ENCODE measurements around the gene BRD9. TPM values are rescaled to one million over a fixed set of nuclear protein-coding genes. Genes with fewer than 3 reads are reported as not detected.
"Not testable (repeated sequence)": the region's sequence is repeated elsewhere in the genome, so short reads cannot be mapped to it uniquely, and the experiment has no call there.

Gene BRD9
- total RNA-seq = 10 to 100 TPM; 27.6 to 42.9 TPM
- long read RNA-seq, transcript BRD9-202 (16 exons, 2,156 nt) = major isoform, 9 of 22 reads
- long read RNA-seq, partial matches to known transcripts = 5 of 22 reads
- long read RNA-seq, other reads (novel, unspliced or antisense) = 8 of 22 reads

DNA sequence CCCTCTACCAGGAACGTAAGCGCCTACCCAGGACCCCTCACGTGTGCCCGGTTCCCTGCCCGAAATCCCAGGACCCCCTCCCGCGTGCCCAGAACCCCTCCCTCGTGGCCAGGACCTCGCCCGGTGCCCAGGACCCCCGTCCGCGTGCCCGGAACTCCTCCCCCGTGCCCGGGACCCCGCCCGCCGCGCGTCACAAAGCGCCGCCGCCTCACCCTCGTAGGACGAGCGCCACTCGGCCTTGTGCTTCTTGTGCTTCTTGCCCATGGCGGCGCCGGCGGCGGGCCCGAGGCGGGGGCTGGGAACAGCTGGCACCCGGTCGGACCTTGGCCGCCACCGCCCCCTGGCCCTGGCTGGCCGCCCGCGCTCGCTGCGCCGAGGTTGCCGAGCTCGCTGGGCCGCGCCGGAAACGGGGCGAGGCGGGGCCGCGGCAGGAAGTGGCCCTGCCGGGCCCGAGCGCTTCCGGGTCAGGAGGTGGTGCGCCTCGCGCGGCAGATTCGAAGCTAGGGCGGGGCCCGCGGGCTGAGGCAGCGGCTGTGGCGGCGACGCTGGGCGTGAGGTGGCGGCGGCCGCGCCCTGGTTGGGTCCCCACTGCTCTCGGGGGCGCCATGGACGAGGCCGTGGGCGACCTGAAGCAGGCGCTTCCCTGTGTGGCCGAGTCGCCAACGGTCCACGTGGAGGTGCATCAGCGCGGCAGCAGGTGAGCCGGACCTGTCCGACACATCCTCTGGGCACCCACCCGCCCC is at the start of gene BRD9, which contains the start of gene TRIP13:
TSS of gene BRD9 (minus strand) at position 408 of the 743 bp plus-strand sequence. CDS start at position 264, 144 bp downstream.
TSS of gene TRIP13 (plus strand) at position 491 of the 743 bp plus-strand sequence. CDS start at position 606, 115 bp downstream.
- peak; percentile 85 to 88 for DNase-seq
- intact Hi-C loops (cut with DNase I, micrococcal nuclease) = no loop called here
- peak; percentile 90 for ATAC-seq

DNA sequence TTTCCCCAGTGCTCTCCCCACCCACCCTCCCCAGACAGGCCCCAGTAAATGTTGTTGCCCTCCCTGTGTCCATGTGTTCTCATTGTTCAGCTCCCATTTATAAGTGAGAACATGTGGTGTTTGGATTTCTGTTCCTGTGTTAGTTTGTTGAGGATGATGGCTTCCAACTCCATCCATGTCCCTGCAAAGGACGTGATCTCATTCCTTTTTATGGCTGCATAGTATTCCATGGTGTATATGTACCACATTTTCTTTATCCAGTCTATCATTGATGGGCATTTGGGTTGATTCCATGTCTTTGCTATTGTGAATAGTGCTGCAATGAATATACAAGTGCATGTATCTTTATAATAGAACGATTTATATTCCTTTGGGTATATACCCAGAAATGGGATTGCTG is 48.1 kb upstream of the BRD9 start:
- ATAC-seq; intact Hi-C loops (cut with DNase I, micrococcal nuclease); DNase-seq: not testable (repeated sequence)

DNA sequence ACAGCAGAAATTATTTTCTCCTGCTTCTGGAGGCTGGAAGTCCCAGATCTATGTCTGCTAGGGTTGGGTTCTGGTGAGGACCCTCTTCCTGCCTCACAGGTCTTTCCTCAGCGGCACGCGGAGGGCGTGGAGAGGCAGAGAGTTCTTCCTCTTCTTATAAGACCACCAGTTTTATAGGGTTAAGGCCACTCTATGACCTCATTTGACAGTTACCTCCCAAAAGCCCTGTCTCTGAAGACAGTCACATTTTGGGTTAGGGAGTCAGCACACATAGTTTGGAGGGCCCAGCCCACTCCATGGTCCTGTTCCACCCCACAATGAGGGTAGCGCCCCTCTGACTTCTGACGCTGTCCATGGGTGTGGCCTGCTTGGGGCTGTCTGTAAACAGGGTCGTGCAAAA is 46.8 kb upstream of the BRD9 start:
- no peak for DNase-seq
- no peak for ATAC-seq
- intact Hi-C loops (cut with DNase I, micrococcal nuclease) = no loop called here

DNA sequence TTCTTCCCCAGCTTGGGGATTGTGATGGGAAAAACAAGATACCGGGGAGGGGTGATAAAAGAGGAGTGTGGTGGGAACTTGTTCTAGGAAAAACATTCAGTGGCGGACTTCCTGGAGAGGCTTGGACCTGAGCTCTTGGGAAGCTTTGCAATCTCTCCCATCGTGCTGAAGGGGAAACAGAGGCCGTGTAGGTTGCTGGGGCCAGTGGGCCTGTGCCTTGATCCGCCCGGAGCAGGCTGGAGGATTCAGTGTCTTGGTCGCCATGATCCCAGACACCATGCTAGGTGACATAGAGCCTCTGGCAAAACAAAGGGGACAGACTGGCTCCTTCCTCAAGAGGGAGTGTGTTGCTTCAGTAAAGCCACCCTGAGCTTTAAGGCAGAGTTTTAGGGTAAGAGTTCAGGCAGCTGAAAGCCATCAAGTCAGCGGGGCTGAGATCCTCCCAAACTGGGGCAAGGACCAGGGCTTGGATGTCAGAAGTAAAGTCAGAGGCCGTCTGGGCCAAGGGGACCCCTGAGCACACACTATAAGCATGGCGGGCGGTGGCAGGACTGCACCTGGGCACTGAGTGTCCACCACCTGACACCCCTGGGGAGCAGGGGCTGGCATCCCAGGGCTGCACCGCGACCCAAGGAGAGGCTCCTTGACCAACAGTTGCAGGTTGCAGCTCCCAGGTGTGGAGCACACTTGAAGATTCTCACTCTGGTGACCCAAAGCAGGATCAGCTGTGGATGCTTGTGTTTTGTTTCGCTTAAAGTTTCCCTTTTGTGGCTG is 44.7 kb upstream of the BRD9 start:
- intact Hi-C loops (cut with DNase I, micrococcal nuclease) = no loop called here
- no peak for DNase-seq
- ATAC-seq = no peak

DNA sequence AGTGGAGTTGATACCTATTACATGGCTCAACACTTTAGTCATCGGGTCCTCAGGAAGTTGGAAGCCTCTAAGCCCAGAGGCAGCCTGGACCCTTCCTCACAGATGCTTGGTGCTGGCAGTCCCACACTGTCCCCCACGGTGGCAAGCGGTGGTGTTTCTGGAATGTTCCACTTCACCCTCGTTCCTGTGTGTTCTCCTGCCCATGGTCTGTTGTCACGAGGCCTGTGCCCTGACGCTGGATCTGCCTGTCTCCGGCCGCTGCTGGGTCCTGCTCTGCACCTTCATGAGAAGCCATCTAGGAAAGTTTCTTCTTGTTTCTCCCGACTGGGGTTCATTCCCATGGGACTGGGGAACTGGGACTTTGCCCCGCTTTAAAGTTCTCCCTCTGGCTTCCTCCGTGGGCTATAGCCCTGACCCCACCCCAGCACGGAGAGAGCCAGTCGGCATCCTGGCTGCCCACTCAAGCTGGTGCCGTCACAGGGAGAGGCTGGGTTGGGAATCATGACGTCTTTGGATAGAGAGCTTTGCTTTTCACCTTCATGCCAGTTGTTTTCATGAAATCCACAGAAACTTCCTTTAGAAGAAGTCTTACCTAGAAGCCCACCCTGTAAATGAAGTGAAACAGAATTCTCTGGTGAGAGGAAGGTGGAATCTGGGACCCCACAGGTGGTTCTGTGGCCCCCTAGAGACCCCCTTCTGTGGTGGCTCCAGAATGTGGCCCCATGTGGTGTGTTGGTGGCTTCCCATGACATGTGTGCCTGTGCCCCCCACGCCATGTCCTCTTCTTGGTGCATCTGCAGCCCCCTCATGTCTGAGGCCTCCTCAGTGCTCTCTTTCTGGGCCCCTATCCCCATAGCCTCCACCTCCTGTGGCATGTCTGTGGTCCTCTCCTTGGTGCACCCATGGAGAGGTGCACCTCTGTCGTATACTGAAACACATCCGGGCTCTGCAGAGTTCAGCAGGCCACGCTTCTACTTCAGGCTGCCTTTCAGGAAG is 43.8 kb upstream of the BRD9 start:
- no peak for DNase-seq

DNA sequence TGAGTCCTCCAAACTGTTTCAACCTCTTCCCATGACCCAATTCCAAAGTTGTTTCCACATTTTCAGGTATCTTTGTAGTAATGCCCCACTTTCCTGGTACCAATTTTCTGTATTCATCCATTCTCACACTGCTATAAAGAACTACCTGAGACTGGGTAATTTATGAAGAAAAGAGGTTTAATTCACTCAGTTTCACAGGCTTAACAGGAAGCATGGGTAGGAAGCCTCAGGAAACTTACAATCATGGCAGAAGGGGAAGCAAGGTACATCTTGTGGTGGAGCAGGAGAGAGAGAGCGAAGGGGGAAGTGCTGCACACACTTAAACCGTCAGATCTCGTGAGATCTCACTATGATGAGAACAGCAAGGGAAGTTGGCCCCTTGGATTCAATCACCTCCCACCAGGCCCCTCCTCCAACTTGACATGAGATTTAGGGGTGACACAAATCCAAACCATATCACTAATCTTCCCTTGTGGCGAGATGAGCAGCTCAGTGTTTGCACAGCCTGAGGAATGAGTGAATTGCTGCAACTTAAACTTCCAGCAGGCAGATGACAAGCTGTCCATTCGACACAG is 43.0 kb upstream of the BRD9 start:
- no peak for ATAC-seq
- DNase-seq = no peak
- intact Hi-C loops (cut with DNase I, micrococcal nuclease) = no loop called here

More for the DNA sequence above, 43.8 kb upstream of the BRD9 start:
- no peak for ATAC-seq
- intact Hi-C loops (cut with DNase I, micrococcal nuclease) = no loop called here

DNA sequence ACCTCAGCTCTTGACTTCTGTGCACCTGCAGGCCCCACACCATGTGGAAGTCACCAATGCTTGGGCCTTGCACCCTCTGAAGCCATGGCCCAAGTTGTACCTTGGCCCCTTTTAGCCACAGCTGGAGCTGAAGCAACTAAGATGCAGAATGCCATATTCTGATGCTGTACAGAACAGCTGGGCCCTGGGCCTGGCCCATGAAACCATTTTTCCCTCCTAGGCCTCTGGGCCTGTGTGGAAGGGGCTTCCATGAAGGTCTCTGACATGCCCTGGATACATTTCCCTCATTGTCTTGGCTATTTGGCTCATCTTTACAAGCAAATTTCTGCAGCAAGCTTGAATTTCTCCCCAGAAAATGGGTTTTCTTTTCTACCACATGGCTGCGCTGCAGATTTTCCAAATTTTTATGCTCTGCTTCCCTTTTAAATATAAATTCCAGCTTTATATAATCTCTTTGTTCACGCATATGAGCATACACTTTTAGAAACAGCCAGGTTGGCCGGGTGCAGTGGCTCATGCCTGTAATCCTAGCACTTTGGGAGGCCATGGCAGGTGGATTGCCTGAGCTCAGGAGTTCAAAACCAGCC is 41.9 kb upstream of the BRD9 start:
- intact Hi-C loops (cut with DNase I, micrococcal nuclease); DNase-seq; ATAC-seq: not testable (repeated sequence)

DNA sequence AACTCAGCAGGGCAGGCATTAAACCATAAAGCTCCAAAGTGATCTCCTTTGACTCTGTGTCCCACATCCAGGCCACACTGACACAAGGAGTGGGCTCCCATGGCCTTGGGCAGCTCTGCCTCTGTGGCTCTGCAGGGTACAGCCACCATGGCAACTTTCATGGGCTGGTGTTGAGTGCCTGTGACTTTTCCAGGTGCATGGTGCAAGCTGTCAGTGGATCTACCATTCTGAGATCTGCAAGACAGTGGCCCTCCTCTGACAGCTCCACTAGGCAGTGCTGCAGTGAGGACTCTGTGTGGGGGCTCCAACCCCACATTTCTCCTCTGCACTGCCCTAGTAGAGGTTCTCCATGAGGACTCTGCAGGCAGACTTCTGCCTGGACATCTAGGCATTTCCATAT is 41.4 kb upstream of the BRD9 start:
- ATAC-seq; intact Hi-C loops (cut with DNase I, micrococcal nuclease); DNase-seq: not testable (repeated sequence)

DNA sequence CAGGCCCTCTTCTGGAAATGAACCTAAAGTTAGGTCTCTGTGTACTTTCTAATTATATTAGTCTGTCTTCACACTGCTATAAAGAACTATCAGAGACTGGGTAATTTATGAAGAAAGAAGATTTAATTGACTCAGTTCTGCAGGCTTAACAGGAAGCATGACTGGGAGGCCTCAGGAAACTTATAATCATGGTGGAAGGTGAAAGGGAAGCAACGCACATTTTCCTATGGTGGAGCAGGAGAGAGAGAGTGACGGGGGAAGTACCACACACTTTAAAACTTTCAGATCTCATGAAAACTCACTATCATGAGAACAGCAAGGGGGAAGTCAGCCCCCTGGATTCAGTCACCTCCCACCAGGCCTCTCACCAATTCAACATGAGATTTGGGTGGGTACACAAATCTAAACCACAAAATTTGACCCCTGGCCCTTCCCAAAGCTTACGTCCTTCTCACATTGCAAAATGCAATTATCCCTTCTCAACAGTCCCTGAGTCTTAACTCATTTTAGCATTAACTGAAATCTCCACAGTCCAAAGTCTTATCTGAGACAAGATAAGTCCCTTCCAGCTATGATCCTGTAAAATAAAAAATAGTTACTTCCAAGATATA is 40.8 kb upstream of the BRD9 start:
- ATAC-seq (no peak), DNase-seq (no peak)
- intact Hi-C loops (cut with DNase I, micrococcal nuclease) = no loop called here

DNA sequence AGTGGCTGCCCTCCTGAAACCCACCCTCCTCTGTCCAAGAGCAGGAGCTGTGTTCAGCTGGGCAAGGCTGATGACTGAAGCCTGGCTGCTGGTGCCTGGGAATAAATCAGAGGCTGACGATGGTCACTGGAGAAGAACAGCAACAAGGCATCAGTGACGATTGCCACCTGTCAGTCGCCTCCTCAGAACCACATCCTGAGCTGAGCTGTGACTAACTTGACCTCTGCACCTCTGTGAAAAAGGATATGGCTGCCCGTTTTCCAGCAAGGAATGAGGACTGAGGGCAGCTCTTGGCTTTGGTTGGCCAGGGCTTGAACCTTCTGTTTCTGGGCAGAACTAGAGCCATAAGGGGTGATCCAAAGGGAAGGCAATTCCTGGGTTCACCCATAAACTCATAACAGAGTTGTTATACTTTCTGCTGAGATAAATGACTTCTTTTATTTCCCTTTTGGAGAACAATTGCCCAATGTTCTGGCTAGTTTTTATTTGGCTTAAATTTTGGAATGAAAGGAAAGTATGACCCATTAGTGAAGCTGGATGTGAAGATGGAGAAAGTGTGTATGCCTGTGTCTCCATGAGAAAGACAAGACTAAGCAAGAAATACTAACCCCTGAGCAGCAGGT is 40.1 kb upstream of the BRD9 start:
- no peak for DNase-seq
- intact Hi-C loops (cut with DNase I, micrococcal nuclease) = no loop called here

DNA sequence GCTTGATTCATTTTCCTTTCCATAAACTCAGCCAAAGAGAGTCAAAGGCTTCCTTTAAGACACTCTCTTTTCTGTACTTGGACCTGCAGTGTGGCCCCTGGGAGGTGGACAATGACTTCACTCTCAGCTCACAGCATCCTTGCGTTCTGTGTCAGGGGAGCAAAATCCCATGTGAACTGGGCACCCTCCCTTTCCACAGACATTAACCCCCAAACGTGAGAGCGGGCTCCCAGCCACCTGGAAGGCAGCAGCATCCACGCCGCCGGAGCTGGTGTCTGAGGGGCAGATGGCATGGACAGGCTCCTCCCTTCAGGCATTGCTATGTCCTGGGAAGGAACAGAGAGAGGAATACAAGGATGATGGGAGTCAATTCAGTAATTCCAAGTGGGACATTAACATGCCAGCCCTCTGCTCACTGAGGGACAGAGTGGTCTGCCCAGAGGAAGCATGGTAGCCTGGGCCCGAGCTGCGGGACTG is 39.6 kb upstream of the BRD9 start:
- ATAC-seq (no peak), DNase-seq (no peak)
- intact Hi-C loops (cut with DNase I, micrococcal nuclease) = no loop called here

More for the DNA sequence above, 40.1 kb upstream of the BRD9 start:
- ATAC-seq = no peak

DNA sequence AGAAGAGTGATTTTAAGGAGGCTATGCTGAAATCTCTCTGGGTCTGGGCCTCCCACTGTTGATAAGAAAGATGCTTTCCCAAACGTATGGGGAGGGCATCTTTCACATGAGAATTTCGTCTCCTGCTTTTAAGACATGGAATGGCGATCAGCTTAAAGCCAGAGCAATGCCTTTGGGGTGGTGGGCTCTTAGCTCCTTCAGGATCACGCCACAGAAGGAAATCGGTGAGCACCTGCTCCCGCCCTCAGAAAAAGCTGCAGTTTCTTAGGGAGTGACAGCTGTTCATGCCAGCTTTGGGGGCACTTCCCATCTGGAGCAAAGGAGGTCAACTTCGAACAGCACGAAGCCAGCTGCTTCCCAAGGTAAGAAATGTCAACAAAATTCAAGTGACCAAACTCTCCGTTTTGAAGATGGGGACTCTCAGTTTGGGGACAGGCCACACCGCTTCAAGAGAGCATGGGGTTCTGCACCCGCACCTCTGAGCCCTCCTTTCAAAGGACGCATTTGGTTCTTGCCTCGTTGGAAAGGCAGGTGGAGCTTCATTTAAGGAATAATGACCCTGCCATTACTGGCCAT is 39.1 kb upstream of the BRD9 start:
- no peak for DNase-seq
- intact Hi-C loops (cut with DNase I, micrococcal nuclease) = no loop called here

DNA sequence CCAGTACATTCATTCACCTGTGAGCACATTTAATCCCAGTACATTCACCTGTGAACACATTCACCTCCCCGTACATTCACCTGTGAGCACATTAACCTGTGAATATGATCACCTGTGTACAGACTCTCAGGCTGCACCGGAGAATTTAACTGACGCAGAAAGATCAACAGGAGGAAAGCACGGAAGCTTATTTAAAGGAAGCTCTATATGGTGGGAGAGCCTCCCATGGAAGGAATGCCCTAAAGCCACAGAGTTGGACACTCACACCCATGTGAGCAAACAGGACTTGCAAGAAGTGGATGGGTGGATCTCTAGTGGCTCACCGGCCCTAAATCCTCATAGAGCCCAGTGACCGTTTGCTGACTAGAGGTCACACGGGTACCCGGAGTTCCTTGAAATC is 38.3 kb upstream of the BRD9 start:
- intact Hi-C loops (cut with DNase I, micrococcal nuclease) = no loop called here
- peak; percentile 82 for ATAC-seq

More for the DNA sequence above, 39.1 kb upstream of the BRD9 start:
- ATAC-seq = no peak

DNA sequence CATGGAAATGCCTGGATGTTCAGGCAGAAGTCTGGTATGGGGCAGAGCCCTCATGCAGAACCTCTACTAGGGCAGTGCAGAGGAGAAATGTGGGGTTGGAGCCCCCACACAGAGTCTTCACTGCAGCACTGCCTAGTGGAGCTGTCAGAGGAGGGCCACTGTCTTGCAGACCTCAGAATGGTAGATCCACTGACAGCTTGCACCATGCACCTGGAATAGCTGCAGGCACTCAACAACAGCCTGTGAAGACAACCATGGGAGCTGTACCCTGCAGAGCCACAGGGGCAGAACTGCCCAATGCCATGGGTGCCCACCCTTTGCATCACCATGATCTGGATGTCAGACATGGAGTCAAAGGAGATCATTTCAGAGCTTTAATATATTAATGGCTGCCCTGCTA is 37.0 kb upstream of the BRD9 start:
- DNase-seq (no peak), ATAC-seq (no peak)
- intact Hi-C loops (cut with DNase I, micrococcal nuclease) = loop anchor here (10.0 kb wide), 1 partner anchor 215 kb away; no protein-coding TSS in a partner anchor

More for the DNA sequence above, 38.3 kb upstream of the BRD9 start:
- no peak for DNase-seq

DNA sequence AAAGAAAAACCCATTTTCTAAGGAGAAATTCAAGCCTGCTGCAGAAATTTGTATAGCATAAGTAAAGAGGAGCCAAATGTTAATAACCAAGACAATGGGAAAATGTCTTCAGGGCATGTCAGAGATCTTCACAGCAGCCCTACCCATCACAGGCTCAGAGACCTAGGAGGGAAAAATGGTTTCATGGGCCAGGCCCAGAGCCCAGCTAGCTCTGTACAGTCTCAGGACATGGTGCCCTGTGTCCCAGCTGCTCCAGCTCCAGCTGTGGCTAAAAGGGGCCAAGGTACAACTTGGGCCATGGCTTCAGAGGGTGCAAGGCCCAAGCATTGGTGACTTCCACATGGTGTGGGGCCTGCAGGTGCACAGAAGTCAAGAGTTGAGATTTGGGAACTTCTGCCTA is 36.6 kb upstream of the BRD9 start:
- ATAC-seq, DNase-seq: not testable (repeated sequence)
- intact Hi-C loops (cut with DNase I, micrococcal nuclease) = loop anchor here (10.0 kb wide), 1 partner anchor 216 kb away; no protein-coding TSS in a partner anchor
